ENCODE data around the gene AK4.
"Not testable (repeated sequence)": the region's sequence is repeated elsewhere in the genome, so short reads cannot be mapped to it uniquely, and the experiment has no call there.

DNA sequence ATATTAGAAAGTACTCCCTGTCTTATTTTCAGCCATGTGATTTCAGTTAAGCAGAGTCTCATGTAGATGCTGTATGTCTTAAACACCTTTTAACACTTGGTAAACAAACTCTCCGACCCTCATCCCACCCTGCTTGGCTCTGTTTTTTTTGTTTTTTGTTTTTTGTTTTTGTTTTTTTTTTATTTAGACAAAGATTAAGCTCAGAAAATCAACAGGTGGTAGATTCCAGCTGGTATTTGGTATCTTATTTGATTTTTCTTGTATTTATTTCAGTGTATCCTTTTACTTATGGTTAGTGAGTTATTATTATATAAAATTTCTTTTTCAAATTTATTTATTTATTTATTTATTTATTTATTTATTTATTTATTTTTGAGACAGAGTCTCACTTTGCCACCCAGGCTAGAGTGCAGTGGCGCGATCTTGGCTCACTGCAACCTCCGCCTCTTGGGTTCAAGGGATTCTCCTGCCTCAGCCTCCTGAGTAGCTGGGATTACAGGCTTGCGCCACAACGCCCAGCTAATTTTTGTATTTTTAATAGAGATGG lies 4.8 kb upstream of the AK4 start:
- not testable (repeated sequence) for TF ChIP-seq POLR2A, POLR2AphosphoS5 (IDR thresholded peaks at IDR 0.05; ENCODE audit: low read depth, low read length)
